Left ventricle myocardium inferior (tissue), 1 donor: Measurements from ENCODE around the gene MSS51. TPM values are rescaled to one million over a fixed set of nuclear protein-coding genes. Genes with fewer than 3 reads are reported as not detected.

Experiments used
- DNase-seq: peaks from one replicate; pipeline ENCODE4 v3.0.0-alpha.2; 2020
- H3K27ac ChIP-seq: fragments of 200-600 bp; replicated peaks from 2 replicates; pipeline ENCODE4 v1.8.0; 2021
- H3K27me3 ChIP-seq: fragments of 200-600 bp; 2 replicates; pipeline ENCODE4 v1.8.0; 2021; ENCODE audit warnings: low read depth
- H3K36me3 ChIP-seq: fragments of 200-600 bp; 2 replicates; pipeline ENCODE4 v1.8.0; 2021
- H3K4me1 ChIP-seq: fragments of 200-600 bp; 2 replicates; pipeline ENCODE4 v1.8.0; 2021
- H3K4me3 ChIP-seq: fragments of 200-600 bp; 2 replicates; pipeline ENCODE4 v1.8.0; 2021; ENCODE audit warnings: mild to moderate bottlenecking, moderate library complexity
- H3K9me3 ChIP-seq: fragments of 200-600 bp; replicated peaks from 2 replicates; pipeline ENCODE4 v1.8.0; 2021
- CTCF ChIP-seq: fragments of 200-600 bp; IDR thresholded peaks from 2 replicates; pipeline ENCODE4 v1.8.0; 2021; ENCODE audit warnings: antibody characterized with exemption, mild to moderate bottlenecking, borderline replicate concordance
- intact Hi-C: fragments of 100-400 bp; cut with micrococcal nuclease; formaldehyde crosslinking; loops from one replicate; pipeline ENCODE4 v1.11.0; 2022
- total RNA-seq: library from RNA; stranded (reverse); fragmentation: NEBNext Ultra II Directional; extraction: Animal tissue kit (Norgen Biotek cat#: 25700); gene quantifications from one replicate; pipeline ENCODE4 v1.2.1, GENCODE V29; 2021
- donor health status: DM: no; HTN: yes; CAD: no; lungs with severe emphysema.

MSS51 gene
- total RNA-seq, 1 donor from 2014 or later: 5.9 TPM

DNA sequence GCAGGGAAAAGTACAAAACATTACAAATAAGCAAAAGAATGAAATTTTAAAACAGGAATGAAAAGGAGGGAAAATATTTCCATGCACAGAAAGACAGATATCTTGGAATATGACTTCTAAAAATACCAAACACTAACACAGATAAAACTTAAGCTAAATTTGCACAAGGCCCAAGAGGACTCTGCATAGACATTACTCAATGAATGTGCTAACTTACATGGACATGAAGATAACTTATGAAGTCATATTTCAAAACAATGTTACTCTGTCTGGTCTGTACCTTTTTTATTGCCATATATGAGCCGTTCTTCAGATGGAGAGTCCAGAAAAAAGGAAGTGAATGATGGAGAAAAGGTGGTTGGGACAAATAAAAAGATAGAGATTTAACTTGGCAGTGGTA lies 15.0 kb upstream of the MSS51 start:
- no peaks in the 10 kb centered on the region for H3K9me3 ChIP-seq
- no peak for DNase-seq
- H3K27ac ChIP-seq: peak overlapping the region; percentile 4
- H3K4me3 ChIP-seq: no peak overlapping the region
- no peak for TF ChIP-seq CTCF
- no peaks in the 10 kb centered on the region for H3K27me3 ChIP-seq
- intact Hi-C loops: no loop called here
- H3K4me1 ChIP-seq: peaks cover 37% of the 10 kb centered on the region
- peaks cover 47% of the 10 kb centered on the region for H3K36me3 ChIP-seq

GRCh38 chr10:73446926-73447325 lies 13.6 kb upstream of the MSS51 start:
- peaks cover 38% of the 10 kb centered on the region for H3K36me3 ChIP-seq

GRCh38 chr10:73444457-73444856 lies 11.1 kb upstream of the MSS51 start:
- intact Hi-C loops: no loop called here
- H3K27ac ChIP-seq: no peak overlapping the region
- no peaks in the 10 kb centered on the region for H3K9me3 ChIP-seq
- H3K4me1 ChIP-seq: peaks cover 36% of the 10 kb centered on the region
- DNase-seq: no peak
- peaks cover 48% of the 10 kb centered on the region for H3K36me3 ChIP-seq
- H3K27me3 ChIP-seq: no peaks in the 10 kb centered on the region
- H3K4me3 ChIP-seq: no peak overlapping the region
- no peak for TF ChIP-seq CTCF

More at GRCh38 chr10:73446926-73447325, 13.6 kb upstream of the MSS51 start:
- Histone ChIP-seq H3K27me3 (no peaks in the 10 kb centered on the region), H3K9me3 (no peaks in the 10 kb centered on the region), H3K4me1 (peaks cover 39% of the 10 kb centered on the region), H3K4me3 (no peak overlapping the region), H3K27ac (no peak overlapping the region)
- no peak for DNase-seq
- intact Hi-C loops: no loop called here
- no peak for TF ChIP-seq CTCF

DNA sequence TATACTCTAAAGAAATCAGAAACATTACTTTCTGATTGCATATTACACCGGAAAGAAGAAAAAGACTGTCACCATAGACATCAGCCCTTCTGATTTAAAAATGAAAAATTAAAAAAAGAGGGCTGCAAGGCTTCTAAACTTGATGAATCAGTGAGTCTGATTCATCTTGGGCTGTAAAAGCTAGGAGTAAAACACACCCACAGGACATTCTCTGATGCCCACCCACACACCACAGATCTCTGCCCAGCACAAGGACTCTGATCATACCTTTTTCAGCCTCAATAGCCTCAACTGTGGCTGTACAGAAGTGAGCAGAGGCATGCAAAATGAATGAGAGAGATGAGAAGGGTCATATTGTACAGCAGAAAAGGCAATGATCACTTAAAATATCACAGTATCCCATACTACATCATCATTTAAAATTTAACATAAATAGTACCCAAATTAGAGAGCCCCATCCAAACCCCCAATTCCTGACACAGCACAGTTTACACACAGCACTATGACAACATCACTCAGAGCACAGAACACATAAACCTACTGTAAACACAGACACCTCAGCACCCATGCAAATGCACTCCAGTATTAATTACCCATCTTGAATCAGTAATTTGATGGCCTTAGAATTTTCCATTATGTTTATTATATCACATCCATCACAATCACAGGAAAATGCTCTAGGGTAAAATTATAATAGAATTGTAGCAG lies 6.4 kb upstream of the MSS51 start:
- no peak overlapping the region for H3K27ac ChIP-seq
- H3K36me3 ChIP-seq: peaks cover 59% of the 10 kb centered on the region
- no peak overlapping the region for H3K4me3 ChIP-seq
- TF ChIP-seq CTCF: no peak
- intact Hi-C loops: no loop called here
- no peaks in the 10 kb centered on the region for H3K9me3 ChIP-seq
- DNase-seq: no peak
- peaks cover 9% of the 10 kb centered on the region for H3K4me1 ChIP-seq
- H3K27me3 ChIP-seq: no peaks in the 10 kb centered on the region

- H3K36me3 ChIP-seq: peaks cover 52% of the 10 kb centered on the region
These were observed 5.7 kb upstream of the MSS51 start for GRCh38 chr10:73439055-73439454.

More at GRCh38 chr10:73439055-73439454, 5.7 kb upstream of the MSS51 start:
- H3K27ac ChIP-seq: no peak overlapping the region
- H3K4me3 ChIP-seq: no peak overlapping the region
- no peak for DNase-seq
- no peaks in the 10 kb centered on the region for H3K27me3 ChIP-seq
- no peaks in the 10 kb centered on the region for H3K9me3 ChIP-seq
- intact Hi-C loops: no loop called here
- no peak for TF ChIP-seq CTCF
- H3K4me1 ChIP-seq: peaks cover 11% of the 10 kb centered on the region
